ENCODE results near the gene PPP4R4.

PPP4R4 gene

GRCh38 chr14:94305620-94306019 lies 131.5 kb downstream of the PPP4R4 start:
- no peak for DNase-seq (ENCODE audit: low read depth in 4 of 4, low spot score in 1 of 4)

GRCh38 chr14:94306047-94306978 lies 132.2 kb downstream of the PPP4R4 start:
- no peak for DNase-seq (ENCODE audit: low read depth in 4 of 4, low spot score in 1 of 4)

- DNase-seq (ENCODE audit: low read depth in 4 of 4, low spot score in 1 of 4): no peak
Measured at GRCh38 chr14:94307410-94307992, 133.4 kb downstream of the PPP4R4 start.

- DNase-seq (ENCODE audit: low read depth in 4 of 4, low spot score in 1 of 4): no peak
Measured at GRCh38 chr14:94309721-94310120, 135.6 kb downstream of the PPP4R4 start.

- no peak for DNase-seq (ENCODE audit: low read depth in 4 of 4, low spot score in 1 of 4)
Measured at GRCh38 chr14:94310248-94310647, 136.1 kb downstream of the PPP4R4 start.

- no peak for DNase-seq (ENCODE audit: low read depth in 4 of 4, low spot score in 1 of 4)
Measured at GRCh38 chr14:94312481-94313246, 138.5 kb downstream of the PPP4R4 start.

GRCh38 chr14:94313991-94314655 lies 140.0 kb downstream of the PPP4R4 start:
- no peak for DNase-seq (ENCODE audit: low read depth in 4 of 4, low spot score in 1 of 4)

- no peak for DNase-seq (ENCODE audit: low read depth in 4 of 4, low spot score in 1 of 4)
Measured at GRCh38 chr14:94314890-94315289, 140.8 kb downstream of the PPP4R4 start.

- DNase-seq (ENCODE audit: low read depth in 4 of 4, low spot score in 1 of 4): no peak
Measured at GRCh38 chr14:94316692-94317091, 142.6 kb downstream of the PPP4R4 start.

- no peak for DNase-seq (ENCODE audit: low read depth in 4 of 4, low spot score in 1 of 4)
Measured at GRCh38 chr14:94317259-94317658, 143.1 kb downstream of the PPP4R4 start.

GRCh38 chr14:94320243-94320642 lies 146.1 kb downstream of the PPP4R4 start:
- no peak for DNase-seq (ENCODE audit: low read depth in 4 of 4, low spot score in 1 of 4)

GRCh38 chr14:94321421-94322271 lies 147.5 kb downstream of the PPP4R4 start:
- DNase-seq (ENCODE audit: low read depth in 4 of 4, low spot score in 1 of 4): no peak

GRCh38 chr14:94322648-94323570 lies 148.8 kb downstream of the PPP4R4 start, which contains the start of gene SERPINA6:
TSS of gene SERPINA6 (minus strand) at chr14:94323336. CDS start at chr14:94314648, 8,688 bp downstream.
- DNase-seq (ENCODE audit: low read depth in 4 of 4, low spot score in 1 of 4): no peak

- no peak for DNase-seq (ENCODE audit: low read depth in 4 of 4, low spot score in 1 of 4)
Measured at GRCh38 chr14:94328196-94328595, 154.1 kb downstream of the PPP4R4 start.

Data from stimulated activated CD4-positive, alpha-beta T cell treated with anti-CD3 and anti-CD28 coated beads, Interleukin-1b, Interleukin-23, amount 100 ng/mL, for 24 hours (primary cell).